Esophagus (tissue), 2 donors: Measurements from ENCODE around the gene TDRD12. TPM values are rescaled to one million over a fixed set of nuclear protein-coding genes. Genes with fewer than 3 reads are reported as not detected.

Experiments
- H3K27ac ChIP-seq, 2 donors: one replicate each; pipeline ENCODE4 v1.5.1; 2013; ENCODE audit warnings: low read depth in 2 of 2, mild to moderate bottlenecking in 2 of 2, inconsistent platforms in 1 of 2, low read length in 1 of 2, moderate library complexity in 1 of 2
- H3K27me3 ChIP-seq, 2 donors: one replicate each; pipeline ENCODE4 v1.6.1; 2013; ENCODE audit warnings: low read length in 2 of 2, control low read depth in 1 of 2, mild to moderate bottlenecking in 1 of 2; ENCODE audit not compliant: insufficient read depth in 2 of 2, control insufficient read depth in 1 of 2
- H3K36me3 ChIP-seq, 2 donors: one replicate each; pipeline ENCODE4 v1.6.1; 2013; ENCODE audit warnings: low read length in 1 of 2; ENCODE audit not compliant: control insufficient read depth in 2 of 2, insufficient read depth in 2 of 2
- H3K4me1 ChIP-seq, 2 donors: one replicate each; pipeline ENCODE4 v1.6.1; 2013; ENCODE audit warnings: low read length in 1 of 2; ENCODE audit not compliant: control insufficient read depth in 2 of 2, insufficient read depth in 2 of 2
- H3K4me3 ChIP-seq, 2 donors: one replicate each; pipeline ENCODE4 v1.5.1; 2013; ENCODE audit warnings: low read length in 2 of 2, mild to moderate bottlenecking in 2 of 2, low read depth in 1 of 2, moderate library complexity in 1 of 2
- H3K9me3 ChIP-seq, 2 donors: one replicate each; pipeline ENCODE4 v1.6.1; 2013; ENCODE audit warnings: mild to moderate bottlenecking in 2 of 2, low read depth in 1 of 2, low read length in 1 of 2, moderate library complexity in 1 of 2; ENCODE audit not compliant: control insufficient read depth in 2 of 2, insufficient read depth in 1 of 2
- WGBS, 2 donors: extraction: QIAGEN DNeasy Blood & Tissue Kit; methylation state at CpG; one replicate each; pipeline ENCODE4 v1.1.7; 2013; 5-methylcytosine and 5-hydroxymethylcytosine counted together
- polyA plus RNA-seq, 2 donors: library from polyadenylated mRNA; stranded (reverse); fragments of 200-250 nt; gene quantifications; one replicate each; pipeline ENCODE4 v1.2.3, GENCODE V29; 2013
- donor health status: healthy with polysubstance abuse.
- donor health status: Bipolar disorder and iron deficiency.

Gene TDRD12
- polyA plus RNA-seq, 2 donors, result 0.04 to 0.06 TPM

DNA sequence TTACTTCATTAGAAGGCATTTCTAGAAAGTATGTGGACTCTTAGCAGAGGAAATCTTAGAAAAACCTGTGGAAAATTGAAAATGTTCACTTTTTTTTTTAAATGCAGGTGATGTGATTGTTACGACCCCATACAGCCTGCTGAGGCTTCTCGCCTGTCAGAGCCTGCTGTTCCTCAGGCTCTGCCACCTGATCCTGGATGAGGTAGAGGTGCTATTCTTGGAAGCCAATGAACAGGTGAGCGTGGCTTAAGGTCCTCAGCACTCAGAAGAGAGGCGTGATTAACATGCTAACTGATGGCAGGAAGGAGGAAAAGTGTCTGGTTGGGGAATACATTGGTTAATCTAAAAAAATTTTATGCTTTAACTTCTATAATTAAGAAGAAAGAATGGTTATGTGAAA is 78.6 kb downstream of the TDRD12 start:
- 69 to 74% methylated on average over 4 of the region's 4 CpGs for WGBS, 2 donors
- no peaks in the 10 kb centered on the region for H3K27me3 ChIP-seq
- no peaks in the 10 kb centered on the region for H3K4me1 ChIP-seq
- H3K9me3 ChIP-seq, result no peaks in the 10 kb centered on the region
- H3K4me3 ChIP-seq, result no peak overlapping the region
- no peak overlapping the region for H3K27ac ChIP-seq
- no peaks in the 10 kb centered on the region for H3K36me3 ChIP-seq

DNA sequence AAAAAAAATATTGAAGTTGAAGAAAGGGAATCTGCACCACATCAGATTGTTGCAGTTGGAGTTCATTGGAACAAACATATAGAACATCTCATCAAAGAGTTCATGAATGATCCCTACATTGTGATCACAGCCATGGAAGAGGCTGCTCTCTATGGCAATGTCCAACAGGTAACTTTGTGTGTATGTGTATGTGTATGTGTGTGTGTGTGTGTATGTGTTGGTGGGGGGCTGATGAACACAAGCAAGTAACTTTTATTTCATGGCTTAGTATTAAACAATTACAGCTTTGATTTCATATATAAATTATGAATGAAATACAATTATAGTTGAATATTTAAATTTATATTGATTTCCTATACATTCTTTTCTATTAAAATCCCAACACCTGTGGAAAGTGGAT is 80.6 kb downstream of the TDRD12 start:
- no peaks in the 10 kb centered on the region for H3K4me1 ChIP-seq

DNA sequence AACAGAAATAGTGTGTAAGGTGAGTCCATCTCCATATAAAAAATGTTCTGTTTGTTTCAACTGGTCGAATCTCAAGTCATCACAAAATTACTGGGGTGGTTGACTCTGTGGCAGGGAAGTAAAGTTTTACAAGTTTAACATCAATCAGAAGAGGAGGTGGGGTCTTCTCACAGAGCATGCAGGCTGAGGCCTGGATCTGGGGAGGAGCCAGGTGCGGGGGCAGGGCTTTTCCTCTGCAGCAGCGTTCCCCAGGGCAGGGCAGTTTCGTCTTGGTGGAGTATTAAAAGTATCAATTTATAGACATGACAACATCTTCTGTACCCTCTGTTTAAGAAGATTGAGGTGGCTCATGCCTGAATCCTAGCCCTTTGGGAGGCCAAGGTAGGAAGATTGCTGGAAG is 81.2 kb downstream of the TDRD12 start:
- Histone ChIP-seq H3K4me1 (no peaks in the 10 kb centered on the region), H3K4me3 (no peak overlapping the region), H3K9me3 (no peaks in the 10 kb centered on the region), H3K36me3 (no peaks in the 10 kb centered on the region), H3K27ac (no peak overlapping the region), H3K27me3 (no peaks in the 10 kb centered on the region)
- 29 to 33% methylated on average over 4 of the region's 4 CpGs for WGBS, 2 donors

More for the DNA sequence above, 80.6 kb downstream of the TDRD12 start:
- H3K27ac ChIP-seq, result no peak overlapping the region
- H3K9me3 ChIP-seq, result no peaks in the 10 kb centered on the region
- H3K36me3 ChIP-seq, result no peaks in the 10 kb centered on the region
- H3K4me3 ChIP-seq, result no peak overlapping the region
- H3K27me3 ChIP-seq, result no peaks in the 10 kb centered on the region

DNA sequence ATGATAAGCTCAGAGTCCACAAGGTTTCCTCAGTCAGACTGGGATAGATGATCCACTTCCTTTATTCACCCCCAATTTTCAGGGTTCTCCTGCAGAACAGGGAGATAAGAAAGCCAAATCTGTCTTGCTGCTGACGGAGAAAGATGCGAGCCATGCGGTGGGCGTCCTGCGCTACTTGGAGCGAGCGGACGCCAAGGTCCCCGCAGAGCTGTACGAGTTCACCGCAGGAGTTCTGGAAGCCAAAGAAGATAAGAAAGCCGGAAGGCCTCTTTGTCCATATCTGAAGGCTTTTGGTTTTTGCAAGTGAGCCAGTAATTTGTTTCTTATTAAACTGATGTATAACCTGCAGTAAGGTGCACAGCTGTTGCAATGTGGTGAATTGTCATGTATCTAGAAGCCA is 83.3 kb downstream of the TDRD12 start:
- Histone ChIP-seq H3K27me3 (no peaks in the 10 kb centered on the region), H3K4me1 (no peaks in the 10 kb centered on the region), H3K36me3 (no peaks in the 10 kb centered on the region), H3K4me3 (no peak overlapping the region), H3K9me3 (no peaks in the 10 kb centered on the region), H3K27ac (no peak overlapping the region)
- WGBS, 2 donors, result 87 to 89% methylated on average over 12 of the region's 12 CpGs

DNA sequence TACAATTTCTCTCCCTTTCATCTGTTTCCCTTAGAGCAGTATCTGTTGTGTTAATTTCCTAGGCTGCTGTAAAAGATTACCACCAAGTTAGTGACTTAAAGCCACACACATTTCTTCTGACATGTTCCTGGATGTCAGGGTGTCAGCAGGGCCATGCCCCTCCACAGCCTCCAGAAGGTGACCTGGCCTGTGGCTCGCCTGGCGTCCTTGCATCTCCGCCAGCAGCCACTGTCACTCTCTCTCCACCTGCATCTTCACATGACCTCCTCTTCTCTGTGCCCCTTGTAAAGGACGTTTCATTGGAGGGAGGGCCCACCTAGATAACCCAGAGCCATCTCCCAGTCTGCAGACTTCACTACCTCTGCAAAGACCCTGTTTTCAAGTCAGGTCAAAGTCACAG is 88.7 kb downstream of the TDRD12 start:
- Histone ChIP-seq H3K27ac (no peak overlapping the region), H3K4me3 (no peak overlapping the region)
- WGBS, 2 donors, result 82 to 84% methylated on average over 4 of the region's 4 CpGs

DNA sequence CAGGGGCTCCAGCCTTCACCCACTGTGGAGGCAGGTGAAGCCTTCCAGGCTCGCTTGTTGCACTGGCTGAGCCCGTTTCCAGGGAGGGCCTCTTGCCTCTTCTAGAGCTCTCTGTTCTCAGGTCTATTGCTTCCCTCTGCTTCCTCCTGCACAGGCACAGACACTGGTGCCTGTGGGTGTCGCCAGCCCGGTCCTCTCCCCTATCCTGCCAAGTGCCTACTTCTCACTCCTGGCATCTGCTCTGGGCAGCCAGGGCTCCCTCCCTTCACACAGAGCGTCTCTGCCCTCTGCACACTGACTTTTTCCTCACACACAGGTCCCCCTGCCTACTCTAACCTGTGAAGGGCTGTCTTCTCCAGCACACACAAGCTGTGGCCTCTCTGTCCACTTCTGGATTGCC is 89.7 kb downstream of the TDRD12 start:
- Histone ChIP-seq H3K27me3 (no peaks in the 10 kb centered on the region), H3K4me1 (no peaks in the 10 kb centered on the region), H3K4me3 (no peak overlapping the region), H3K36me3 (no peaks in the 10 kb centered on the region), H3K9me3 (no peaks in the 10 kb centered on the region), H3K27ac (no peak overlapping the region)
- 37 to 42% methylated on average over 5 of the region's 5 CpGs for WGBS, 2 donors

More for the DNA sequence above, 88.7 kb downstream of the TDRD12 start:
- H3K27me3 ChIP-seq, result no peaks in the 10 kb centered on the region
- H3K36me3 ChIP-seq, result no peaks in the 10 kb centered on the region
- H3K9me3 ChIP-seq, result no peaks in the 10 kb centered on the region
- no peaks in the 10 kb centered on the region for H3K4me1 ChIP-seq

DNA sequence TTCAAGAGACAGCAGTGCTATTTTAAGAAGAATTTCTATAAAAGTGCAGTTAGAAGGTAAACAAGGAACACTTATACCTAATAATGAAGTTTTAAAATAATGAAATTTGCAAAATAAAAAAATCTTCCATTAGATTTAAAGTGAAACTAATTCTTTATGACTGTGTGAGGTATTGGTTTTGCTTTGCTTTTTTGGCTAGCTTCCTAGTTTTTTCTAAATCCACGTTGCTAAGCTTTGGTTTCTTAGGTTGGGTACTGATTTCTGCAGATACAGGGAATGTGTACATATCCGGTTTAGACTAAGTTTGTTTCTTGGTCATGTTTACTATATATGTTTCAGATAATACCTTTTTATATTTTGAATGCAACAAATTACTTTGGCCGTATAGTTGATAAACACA is 90.2 kb downstream of the TDRD12 start:
- 28 to 31% methylated on average over 3 of the region's 3 CpGs for WGBS, 2 donors

DNA sequence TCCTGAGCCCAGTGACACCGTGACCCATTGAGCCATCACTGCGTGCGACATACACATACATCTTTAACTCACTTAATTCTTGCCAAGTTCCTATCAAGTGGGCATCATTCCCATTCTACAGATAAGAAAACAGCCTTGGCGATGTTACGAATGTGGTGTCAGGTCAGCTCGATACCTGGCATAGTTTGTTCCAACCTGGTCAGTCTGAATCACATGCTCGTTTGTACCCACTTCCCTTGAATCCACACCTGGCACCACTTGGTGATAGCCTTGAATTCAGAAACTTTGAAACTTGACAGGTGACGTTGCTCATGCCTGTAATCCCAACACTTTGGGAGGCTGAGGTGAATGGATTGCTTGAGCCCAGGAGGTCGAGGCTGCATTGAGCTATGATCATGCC is 90.9 kb downstream of the TDRD12 start:
- no peaks in the 10 kb centered on the region for H3K36me3 ChIP-seq
- 69 to 87% methylated on average over 9 of the region's 9 CpGs for WGBS, 2 donors
- no peaks in the 10 kb centered on the region for H3K9me3 ChIP-seq
- no peak overlapping the region for H3K4me3 ChIP-seq
- no peaks in the 10 kb centered on the region for H3K4me1 ChIP-seq
- no peak overlapping the region for H3K27ac ChIP-seq
- H3K27me3 ChIP-seq, result no peaks in the 10 kb centered on the region

More for the DNA sequence above, 90.2 kb downstream of the TDRD12 start:
- H3K9me3 ChIP-seq, result no peaks in the 10 kb centered on the region
- H3K36me3 ChIP-seq, result no peaks in the 10 kb centered on the region
- H3K27me3 ChIP-seq, result no peaks in the 10 kb centered on the region
- H3K27ac ChIP-seq, result no peak overlapping the region
- H3K4me1 ChIP-seq, result no peaks in the 10 kb centered on the region
- H3K4me3 ChIP-seq, result no peak overlapping the region

DNA sequence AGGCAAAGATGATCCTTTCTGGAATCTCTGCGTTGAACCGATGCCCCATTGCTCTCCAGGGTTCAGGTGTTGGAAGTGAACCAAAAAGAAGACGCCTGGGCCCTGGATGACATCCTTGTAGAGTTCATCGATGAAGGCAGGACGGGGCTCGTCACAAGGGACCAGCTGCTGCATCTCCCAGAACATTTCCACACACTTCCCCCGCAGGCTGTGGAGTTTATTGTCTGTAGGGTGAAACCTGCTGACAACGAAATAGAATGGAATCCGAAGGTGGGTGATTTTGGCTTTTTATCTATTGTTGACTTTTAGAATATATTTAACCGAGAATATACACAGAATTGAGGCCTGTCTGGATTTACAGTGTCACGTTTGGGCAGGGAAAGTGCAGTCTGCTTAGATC is 91.6 kb downstream of the TDRD12 start:
- WGBS, 2 donors, result 50 to 61% methylated on average over 11 of the region's 11 CpGs
- no peaks in the 10 kb centered on the region for H3K9me3 ChIP-seq
- no peaks in the 10 kb centered on the region for H3K27me3 ChIP-seq
- no peaks in the 10 kb centered on the region for H3K36me3 ChIP-seq
- H3K27ac ChIP-seq, result no peak overlapping the region
- H3K4me3 ChIP-seq, result no peak overlapping the region
- H3K4me1 ChIP-seq, result no peaks in the 10 kb centered on the region

DNA sequence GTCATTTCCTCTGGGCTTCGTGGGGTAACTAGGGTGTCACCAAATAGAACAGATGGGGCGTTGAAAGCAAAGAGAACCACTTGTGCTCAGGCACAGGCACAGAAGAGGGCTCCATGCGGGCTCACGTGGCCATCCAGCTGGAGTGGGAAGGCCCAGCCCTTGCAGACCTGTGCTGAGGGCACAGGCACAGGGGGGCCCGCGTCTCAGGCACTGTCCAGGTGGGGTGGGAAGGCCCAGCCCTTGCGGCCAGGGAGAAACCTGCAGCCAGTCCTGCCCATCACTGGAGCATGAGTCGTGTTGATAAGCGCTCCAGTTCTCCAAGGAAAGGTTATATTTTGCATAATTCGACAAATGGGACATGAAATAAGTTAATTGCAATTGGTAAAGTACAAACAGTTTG is 92.5 kb downstream of the TDRD12 start:
- no peak overlapping the region for H3K4me3 ChIP-seq
- H3K4me1 ChIP-seq, result no peaks in the 10 kb centered on the region
- H3K36me3 ChIP-seq, result no peaks in the 10 kb centered on the region
- no peaks in the 10 kb centered on the region for H3K9me3 ChIP-seq
- 83 to 88% methylated on average over 10 of the region's 10 CpGs for WGBS, 2 donors
- no peak overlapping the region for H3K27ac ChIP-seq
- H3K27me3 ChIP-seq, result no peaks in the 10 kb centered on the region
